D721Med (cell line): ENCODE data around the gene SAMD5.

Experiments
- DNase-seq: peaks from one replicate; pipeline ENCODE4 v3.0.0; 2011; ENCODE audit warnings: low spot score; ENCODE audit not compliant: insufficient read length
- FAIRE-seq: peaks from 2 replicates; lab custom pipeline; 2011; peaks lifted over from hg19 to GRCh38; lab: Jason Lieb, UNC
- CTCF ChIP-seq: IDR thresholded peaks from 2 replicates; pipeline ENCODE4 v1.5.1; 2012; ENCODE audit warnings: mild to moderate bottlenecking, control low read depth; ENCODE audit not compliant: insufficient read depth; ENCODE audit errors: missing control alignments

The SAMD5 gene

GRCh38 chr6:147577488-147577887, 69.0 kb downstream of the SAMD5 start:
- DNase-seq (no peak), FAIRE-seq (no peak)
- no peak for TF ChIP-seq CTCF

- no peak for DNase-seq
- TF ChIP-seq CTCF = no peak
- no peak for FAIRE-seq
These were observed 69.7 kb downstream of the SAMD5 start for GRCh38 chr6:147578159-147578558.

- no peak for FAIRE-seq
- no peak for DNase-seq
- no peak for TF ChIP-seq CTCF
These were observed 70.4 kb downstream of the SAMD5 start for GRCh38 chr6:147578883-147579282.

- DNase-seq (no peak), FAIRE-seq (no peak)
- no peak for TF ChIP-seq CTCF
These were observed 71.2 kb downstream of the SAMD5 start for GRCh38 chr6:147579667-147580066.

GRCh38 chr6:147582991-147583390, 74.5 kb downstream of the SAMD5 start:
- FAIRE-seq (no peak), DNase-seq (no peak)
- no peak for TF ChIP-seq CTCF

GRCh38 chr6:147585256-147585655, 76.8 kb downstream of the SAMD5 start:
- TF ChIP-seq CTCF = no peak
- FAIRE-seq = no peak
- no peak for DNase-seq

- no peak for FAIRE-seq
- no peak for DNase-seq
- TF ChIP-seq CTCF = no peak
These were observed 77.6 kb downstream of the SAMD5 start for GRCh38 chr6:147586044-147586443.
